RWPE2 (cell line): ENCODE results near the gene DEXI.

Experiments used
- ATAC-seq: fragments of 200-7000 bp; cut with Tn5 transposase; 3 replicates; pipeline ENCODE4 v1.9.1; 2021; ENCODE audit warnings: low read depth
- DNase-seq: peaks from one replicate; pipeline ENCODE4 v3.0.0-alpha.2; 2020; ENCODE audit warnings: low spot score
- H3K27ac ChIP-seq: fragments of 450-650 bp; 2 replicates; pipeline ENCODE4 v1.5.1; 2017; ENCODE audit warnings: mild to moderate bottlenecking; ENCODE audit not compliant: poor library complexity, severe bottlenecking
- H3K27me3 ChIP-seq: fragments of 250-450 bp; sonication (Bioruptor Pico); 2 replicates; pipeline ENCODE4 v1.5.1; 2021; ENCODE audit warnings: mild to moderate bottlenecking, moderate library complexity; ENCODE audit not compliant: insufficient read depth, poor library complexity, severe bottlenecking
- H3K36me3 ChIP-seq: fragments of 250-450 bp; sonication (Bioruptor Pico); 2 replicates; pipeline ENCODE4 v1.5.1; 2020; ENCODE audit warnings: low read depth, mild to moderate bottlenecking, moderate library complexity
- H3K4me1 ChIP-seq: fragments of 250-450 bp; sonication (Bioruptor Pico); 2 replicates; pipeline ENCODE4 v1.5.1; 2021; ENCODE audit warnings: mild to moderate bottlenecking, moderate library complexity; ENCODE audit not compliant: insufficient read depth, poor library complexity, severe bottlenecking
- H3K4me3 ChIP-seq: fragments of 250-450 bp; sonication (Bioruptor Pico); 2 replicates; pipeline ENCODE4 v1.5.1; 2021; ENCODE audit warnings: mild to moderate bottlenecking, moderate library complexity; ENCODE audit not compliant: severe bottlenecking
- H3K9me3 ChIP-seq: fragments of 250-450 bp; sonication (Bioruptor Pico); 2 replicates; pipeline ENCODE4 v1.5.1; 2021; ENCODE audit warnings: mild to moderate bottlenecking, moderate library complexity; ENCODE audit not compliant: severe bottlenecking
- TF ChIP-seq, protein P1 (sequence below): fragments of 450-650 bp; IDR thresholded peaks from one replicate; pipeline ENCODE4 v1.5.1; 2017; ENCODE audit warnings: mild to moderate bottlenecking, moderate library complexity; ENCODE audit not compliant: poor library complexity, severe bottlenecking

DEXI gene

DNA sequence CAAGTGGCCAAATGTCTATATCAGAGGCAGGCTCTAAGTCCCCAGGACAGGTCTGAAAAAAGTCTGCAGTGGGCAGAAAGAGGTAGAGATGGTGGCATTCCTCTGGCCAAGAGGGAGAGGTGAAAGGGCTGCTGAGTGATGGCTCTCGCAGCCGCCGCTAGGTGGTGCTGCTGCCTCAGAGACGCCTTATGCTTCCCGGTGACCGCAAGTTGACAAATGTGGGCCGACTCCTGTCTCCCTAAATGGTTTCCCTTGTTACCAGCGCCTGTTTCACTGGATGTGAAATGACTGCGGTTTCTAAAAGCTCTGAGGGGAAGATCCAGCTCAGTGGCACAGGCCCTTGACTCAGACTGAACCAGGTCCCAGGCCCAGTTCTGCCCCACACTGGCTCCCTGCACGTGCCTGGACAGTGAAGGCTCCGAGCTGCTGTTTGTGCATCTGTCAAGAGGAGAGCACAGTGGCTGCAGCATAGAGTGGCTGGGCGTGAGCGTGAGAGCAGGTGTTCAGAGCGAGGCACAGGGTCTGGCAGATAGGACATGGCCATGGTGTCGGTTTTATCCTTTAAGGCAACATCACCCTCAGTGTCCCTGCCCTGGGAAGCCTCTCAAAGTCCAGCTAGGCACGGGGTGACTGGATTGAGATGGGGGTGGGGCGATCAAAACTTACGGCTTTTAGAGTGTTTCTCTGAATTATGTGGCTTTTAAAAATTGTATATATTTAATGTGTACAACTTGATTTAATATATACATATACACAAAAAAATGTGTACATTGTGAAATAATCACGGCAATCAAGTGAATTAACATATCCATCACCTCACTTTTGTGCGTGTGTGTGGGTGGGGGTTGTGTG lies 22.0 kb upstream of the DEXI start:
- TF ChIP-seq, protein P1, sequence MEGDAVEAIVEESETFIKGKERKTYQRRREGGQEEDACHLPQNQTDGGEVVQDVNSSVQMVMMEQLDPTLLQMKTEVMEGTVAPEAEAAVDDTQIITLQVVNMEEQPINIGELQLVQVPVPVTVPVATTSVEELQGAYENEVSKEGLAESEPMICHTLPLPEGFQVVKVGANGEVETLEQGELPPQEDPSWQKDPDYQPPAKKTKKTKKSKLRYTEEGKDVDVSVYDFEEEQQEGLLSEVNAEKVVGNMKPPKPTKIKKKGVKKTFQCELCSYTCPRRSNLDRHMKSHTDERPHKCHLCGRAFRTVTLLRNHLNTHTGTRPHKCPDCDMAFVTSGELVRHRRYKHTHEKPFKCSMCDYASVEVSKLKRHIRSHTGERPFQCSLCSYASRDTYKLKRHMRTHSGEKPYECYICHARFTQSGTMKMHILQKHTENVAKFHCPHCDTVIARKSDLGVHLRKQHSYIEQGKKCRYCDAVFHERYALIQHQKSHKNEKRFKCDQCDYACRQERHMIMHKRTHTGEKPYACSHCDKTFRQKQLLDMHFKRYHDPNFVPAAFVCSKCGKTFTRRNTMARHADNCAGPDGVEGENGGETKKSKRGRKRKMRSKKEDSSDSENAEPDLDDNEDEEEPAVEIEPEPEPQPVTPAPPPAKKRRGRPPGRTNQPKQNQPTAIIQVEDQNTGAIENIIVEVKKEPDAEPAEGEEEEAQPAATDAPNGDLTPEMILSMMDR, result peak; percentile 94
- Histone ChIP-seq H3K4me1 (peaks cover 16% of the 10 kb centered on the region), H3K9me3 (no peaks in the 10 kb centered on the region), H3K27ac (no peak overlapping the region), H3K4me3 (no peak overlapping the region), H3K36me3 (peaks cover 14% of the 10 kb centered on the region), H3K27me3 (no peaks in the 10 kb centered on the region)
- ATAC-seq, result peak; percentile 82
- peak; percentile 70 for DNase-seq

DNA sequence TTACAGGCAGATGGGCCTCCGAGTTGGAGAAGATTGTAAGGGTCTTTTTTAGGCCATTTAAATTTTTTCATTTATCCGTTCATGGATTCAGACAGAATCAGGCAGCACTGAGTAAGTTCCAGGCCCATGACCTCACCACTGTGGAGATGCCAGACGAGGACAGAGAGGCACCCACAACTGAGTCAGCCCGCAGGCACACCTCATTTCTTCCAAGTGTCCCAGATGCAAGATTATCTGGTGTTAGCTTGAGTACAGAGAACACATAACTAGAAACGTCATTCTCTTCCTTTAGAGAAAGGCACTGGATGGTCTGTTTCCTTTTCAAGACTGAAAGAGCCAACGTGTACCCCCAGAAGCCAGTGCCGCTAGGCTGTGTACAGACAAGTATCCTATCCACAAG lies 19.0 kb upstream of the DEXI start:
- H3K27me3 ChIP-seq, result no peaks in the 10 kb centered on the region
- peaks cover 14% of the 10 kb centered on the region for H3K36me3 ChIP-seq
- H3K4me1 ChIP-seq, result peaks cover 26% of the 10 kb centered on the region
- H3K27ac ChIP-seq, result peak overlapping the region; percentile 55
- ATAC-seq (peak; percentile 87), DNase-seq (no peak)
- TF ChIP-seq, protein P1, result no peak
- H3K4me3 ChIP-seq, result no peak overlapping the region
- H3K9me3 ChIP-seq, result no peaks in the 10 kb centered on the region

DNA sequence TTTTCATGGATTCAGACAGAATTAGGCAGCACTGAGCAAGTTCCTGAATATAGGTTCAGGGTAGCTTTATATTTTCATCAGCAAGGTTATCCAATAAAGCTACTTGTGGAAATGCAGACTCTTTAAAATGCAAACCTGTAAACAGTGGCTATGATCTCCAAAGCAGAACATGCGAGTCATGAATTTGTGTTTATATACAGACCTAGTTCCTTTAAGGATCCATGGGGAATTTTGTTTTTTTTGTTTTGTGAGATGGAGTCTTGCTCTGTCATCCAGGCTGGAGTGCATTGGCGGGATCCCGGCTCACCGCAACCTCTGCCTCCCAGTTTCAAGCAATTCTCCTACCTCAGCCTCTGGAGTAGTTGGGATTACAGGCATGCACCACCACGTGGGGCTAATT lies 16.9 kb upstream of the DEXI start:
- Histone ChIP-seq H3K27me3 (no peaks in the 10 kb centered on the region), H3K9me3 (no peaks in the 10 kb centered on the region), H3K4me3 (no peak overlapping the region), H3K36me3 (peaks cover 6% of the 10 kb centered on the region), H3K4me1 (peaks cover 21% of the 10 kb centered on the region), H3K27ac (no peak overlapping the region)
- DNase-seq (no peak), ATAC-seq (no peak)
- TF ChIP-seq, protein P1, result no peak

DNA sequence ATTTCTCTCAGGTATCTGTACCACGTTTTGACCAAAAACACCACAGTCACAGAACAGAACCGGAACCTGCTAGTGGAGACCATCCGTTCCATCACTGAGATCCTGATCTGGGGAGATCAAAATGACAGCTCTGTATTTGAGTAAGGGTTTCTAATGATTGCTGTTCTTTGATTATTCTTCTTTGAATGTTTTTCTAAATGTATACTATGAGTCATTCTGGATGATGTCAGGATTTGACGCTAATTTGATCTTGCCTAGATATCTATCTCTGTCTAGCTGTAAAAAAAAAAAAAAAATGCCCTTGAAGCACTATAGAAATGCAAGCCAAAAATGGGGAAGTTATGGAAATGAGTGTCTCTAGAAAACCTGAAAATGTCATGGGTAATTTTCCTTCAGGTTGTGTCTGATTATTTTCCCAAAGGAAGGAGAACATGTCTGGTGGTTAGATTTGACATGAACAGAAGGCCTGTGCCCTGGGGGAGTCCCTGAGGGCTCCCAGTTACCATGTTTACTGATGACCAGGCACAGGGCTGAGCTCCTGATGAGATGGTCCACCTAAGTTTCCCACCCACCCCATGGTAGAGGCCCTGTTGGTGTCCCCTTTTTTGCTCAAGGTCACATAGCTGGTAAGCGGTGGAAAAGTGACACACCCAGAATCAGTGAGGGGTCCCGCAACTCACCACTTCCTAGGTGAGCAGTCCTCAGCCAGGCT lies 15.7 kb upstream of the DEXI start:
- TF ChIP-seq, protein P1, result no peak
- peak; percentile 37; the same call in 1 of the 3 replicates for ATAC-seq
- no peaks in the 10 kb centered on the region for H3K9me3 ChIP-seq
- H3K4me3 ChIP-seq, result no peak overlapping the region
- peaks cover 5% of the 10 kb centered on the region for H3K36me3 ChIP-seq
- peaks cover 20% of the 10 kb centered on the region for H3K4me1 ChIP-seq
- H3K27ac ChIP-seq, result peak overlapping the region; percentile 33
- DNase-seq, result no peak
- no peaks in the 10 kb centered on the region for H3K27me3 ChIP-seq
